ENCODE measurements around the gene CFDP1. TPM values are rescaled to one million over a fixed set of nuclear protein-coding genes. Genes with fewer than 3 reads are reported as not detected.

The CFDP1 gene
- total RNA-seq, 2 experiments from 2014 or later, result 34.2 to 38.5 TPM

- CTCF ChIA-PET, result interaction anchor here (1.3 to 1.5 kb wide), 3 partner anchors 16 to 216 kb away, joined by 3 to 8 read pairs (median 4); no protein-coding TSS in a partner anchor
- POLR2A ChIA-PET, result interaction anchor here (0.6 kb wide), 1 partner anchor 398 kb away, joined by 3 read pairs; no protein-coding TSS in a partner anchor
Measured at GRCh38 chr16:75249441-75249840, 183.9 kb downstream of the CFDP1 start.

DNA sequence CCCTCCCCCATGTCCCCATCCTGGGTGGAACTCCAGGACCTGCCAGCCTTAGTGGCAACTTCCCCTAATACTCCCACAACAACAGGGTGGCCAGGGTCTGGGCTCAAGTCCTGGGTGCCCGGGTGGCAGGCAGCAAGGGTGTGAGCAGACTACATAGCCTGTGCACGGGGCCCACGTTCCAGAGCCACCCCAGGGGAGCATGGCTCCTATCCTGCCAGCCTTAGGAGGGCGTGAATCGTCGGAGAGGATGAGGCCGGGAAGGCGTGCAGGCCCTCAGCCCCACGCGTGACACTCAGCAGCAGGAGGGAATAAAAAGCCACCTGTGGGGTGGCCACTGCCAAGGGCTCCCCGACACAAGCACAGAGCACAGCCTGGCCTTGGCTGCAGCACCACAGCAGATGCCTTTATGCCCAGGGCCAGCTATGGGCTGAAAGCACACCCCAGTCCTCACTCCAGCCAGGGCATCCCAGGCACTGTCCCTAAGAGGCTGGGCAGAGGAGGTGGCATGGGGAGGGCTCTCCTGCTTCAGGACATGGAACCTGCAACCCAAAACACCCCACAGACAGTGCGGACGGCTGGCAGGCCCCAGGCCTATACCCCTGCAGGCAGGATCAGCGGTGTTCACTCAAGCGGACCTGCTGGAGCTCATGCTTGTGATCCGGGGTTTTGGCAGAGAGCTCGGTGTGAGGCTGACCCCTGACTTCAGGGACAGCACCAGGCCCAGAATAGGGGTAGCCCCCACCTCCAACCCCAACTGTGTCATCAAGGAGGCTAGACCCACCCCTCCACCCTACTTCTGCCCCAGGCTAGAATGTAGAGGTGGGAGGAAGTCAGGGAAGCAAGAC is 184.5 kb downstream of the CFDP1 start:
- ChIA-PET POLR2A (interaction anchor here (0.6 kb wide), 1 partner anchor 397 kb away, joined by 3 read pairs; no protein-coding TSS in a partner anchor), CTCF (interaction anchor here (1.3 to 1.5 kb wide), 2 partner anchors 15 to 216 kb away, joined by 3 to 8 read pairs; no protein-coding TSS in a partner anchor)

- POLR2A ChIA-PET, result no interaction called here
Measured at GRCh38 chr16:75248142-75248535, 185.2 kb downstream of the CFDP1 start.

DNA sequence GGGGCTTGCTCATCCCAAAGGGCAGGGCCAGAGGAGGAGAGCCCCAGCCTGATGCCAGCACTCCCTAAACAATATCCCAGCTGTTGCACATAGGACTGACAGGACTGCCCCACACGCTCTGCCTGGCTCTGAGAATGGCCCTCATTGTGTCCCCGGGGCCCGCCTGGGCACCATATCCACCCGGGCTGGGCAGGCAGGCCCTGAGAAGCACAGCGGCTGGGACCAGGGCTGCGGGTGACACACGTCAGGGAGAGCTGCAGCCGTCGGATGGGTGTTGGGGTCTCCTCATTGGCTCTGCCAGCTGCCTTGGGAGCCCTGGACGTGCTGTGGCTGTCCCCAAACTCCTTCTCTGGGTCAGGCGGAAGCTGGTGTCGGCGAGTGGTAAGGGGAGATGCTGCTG is 186.1 kb downstream of the CFDP1 start:
- CTCF ChIA-PET, result no interaction called here
- POLR2A ChIA-PET, result no interaction called here

More at GRCh38 chr16:75248142-75248535, 185.2 kb downstream of the CFDP1 start:
- CTCF ChIA-PET, result no interaction called here

DNA sequence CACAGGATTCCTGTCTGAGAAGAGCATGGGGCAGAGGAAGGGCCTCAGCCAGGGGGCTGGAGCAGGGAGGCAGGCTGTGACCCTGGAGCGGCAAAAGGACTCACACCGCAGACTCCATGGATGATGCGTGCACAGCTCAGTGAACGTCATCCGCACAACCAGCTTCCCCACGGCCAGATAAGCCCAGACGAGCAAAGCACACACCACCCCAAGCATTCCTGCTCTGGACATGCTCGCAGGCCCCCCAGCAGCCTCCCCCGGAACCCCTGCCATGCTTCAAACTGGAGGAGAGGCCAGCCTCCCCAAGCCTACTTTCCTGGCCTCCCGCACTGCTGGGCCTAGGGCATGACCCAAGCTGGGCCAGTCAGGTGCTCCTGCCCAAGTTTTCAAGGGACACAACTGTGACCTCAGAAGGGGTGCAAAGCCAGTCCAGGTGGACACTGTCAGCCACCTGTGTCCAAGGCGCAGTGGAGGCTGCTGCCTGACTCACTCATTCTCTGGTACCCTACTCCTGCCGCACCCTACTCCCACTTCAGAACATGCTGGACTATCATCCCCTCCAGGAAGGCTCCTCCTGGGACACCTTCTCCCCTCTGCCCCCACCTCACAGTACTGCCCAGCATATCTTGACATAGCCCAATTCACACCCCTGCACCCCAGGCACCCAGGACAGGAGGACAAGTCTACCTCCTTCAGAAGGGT is 186.6 kb downstream of the CFDP1 start:
- ChIA-PET POLR2A (no interaction called here), CTCF (interaction anchor here (0.8 kb wide), 1 partner anchor 10 kb away, joined by 3 read pairs; no protein-coding TSS in a partner anchor)

- CTCF ChIA-PET, result no interaction called here
- POLR2A ChIA-PET, result no interaction called here
Measured at GRCh38 chr16:75244844-75245758, 188.2 kb downstream of the CFDP1 start.

GRCh38 chr16:75244225-75244809 is 189.0 kb downstream of the CFDP1 start:
- CTCF ChIA-PET, result no interaction called here
- POLR2A ChIA-PET, result no interaction called here

Other genes starting within 250 kb of the CFDP1 start
- gene CTRB2, start 226.3 kb downstream of the CFDP1 start, total RNA-seq, result not detected
- gene CTRB1, start 214.5 kb downstream of the CFDP1 start, total RNA-seq, result not detected
- gene BCAR1, start 181.9 kb downstream of the CFDP1 start, total RNA-seq, result 1 to 10 TPM in 1 of 2 experiments, under 1 TPM in 1; 0.84 to 2.7 TPM
- gene TMEM170A, start 31.2 kb upstream of the CFDP1 start, total RNA-seq, result 10 to 100 TPM; 38.0 to 42.7 TPM
- gene CHST6, start 61.9 kb upstream of the CFDP1 start, total RNA-seq, result under 1 TPM; 0.04 to 0.06 TPM
- gene CHST5, start 102.6 kb upstream of the CFDP1 start, total RNA-seq, result under 1 TPM; 0.27 to 0.44 TPM
- gene TMEM231, start 122.7 kb upstream of the CFDP1 start, total RNA-seq, result 1 to 10 TPM; 6.0 to 6.4 TPM
- gene GABARAPL2, start 132.9 kb upstream of the CFDP1 start, total RNA-seq, result 10 to 100 TPM; 69.9 to 71.8 TPM
- gene ADAT1, start 189.8 kb upstream of the CFDP1 start, total RNA-seq, result 10 to 100 TPM; 53.5 to 57.2 TPM
- gene KARS1, start 214.2 kb upstream of the CFDP1 start, total RNA-seq, result 100 to 1,000 TPM; 321 to 325 TPM
- gene TERF2IP, start 214.3 kb upstream of the CFDP1 start, total RNA-seq, result 10 to 100 TPM; 78.2 to 84.4 TPM
- not detected for gene CPHXL2, start 243.5 kb upstream of the CFDP1 start, total RNA-seq